C4-2B (cell line): ENCODE measurements around the gene TIAM2.

Experiments used
- H3K27ac ChIP-seq: fragments of 450-650 bp; 2 replicates; pipeline ENCODE4 v1.5.1; 2017
- ZFX ChIP-seq: fragments of 450-650 bp; IDR thresholded peaks from 2 replicates; pipeline ENCODE4 v1.6.1; 2017
- TF ChIP-seq, protein P1 (sequence below): fragments of 450-650 bp; conservative IDR thresholded peaks from 2 replicates; pipeline ENCODE4 v1.5.1; 2017; ENCODE audit warnings: mild to moderate bottlenecking

TIAM2 gene

DNA sequence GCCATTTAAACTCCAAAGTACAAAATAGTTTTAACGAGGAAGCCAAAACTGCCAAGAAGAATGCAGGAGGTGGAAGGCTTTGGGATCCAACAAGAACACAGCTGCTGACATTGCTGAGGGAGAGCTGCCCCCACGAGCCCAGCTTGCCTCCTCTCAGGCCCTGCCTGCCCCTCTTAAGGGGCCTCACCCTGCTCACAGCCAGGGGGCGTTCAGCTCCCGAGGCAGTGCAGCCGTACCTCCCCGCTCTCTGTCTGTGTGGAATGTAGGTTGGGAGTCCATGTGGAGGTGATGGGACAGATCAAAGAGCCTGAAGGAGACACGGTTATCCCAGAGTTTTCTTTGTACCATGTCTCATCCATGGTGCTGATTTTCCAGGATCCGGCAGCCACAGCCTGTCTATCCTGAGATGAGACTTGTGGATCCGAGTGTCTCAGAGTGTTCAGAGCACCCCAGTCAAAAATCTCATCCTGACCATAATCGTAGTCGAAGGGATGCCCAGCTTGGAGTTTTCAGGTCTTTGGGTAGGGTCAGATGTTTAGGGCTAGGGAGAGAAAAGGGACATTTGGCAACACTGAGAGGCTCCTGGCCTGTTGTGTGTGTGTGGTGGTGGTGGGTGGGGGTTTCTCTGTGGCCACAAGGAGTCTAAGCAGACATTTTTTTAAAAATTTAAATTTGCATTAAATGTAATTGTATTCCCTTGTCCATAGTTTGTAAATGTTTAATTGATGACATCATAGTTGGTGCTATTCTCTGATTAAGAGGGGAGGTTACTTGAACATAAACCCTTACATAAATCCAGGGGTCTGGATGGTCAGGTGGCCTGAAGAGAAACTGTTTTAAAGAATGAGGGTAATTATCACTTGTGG lies 157.3 kb downstream of the TIAM2 start:
- TF ChIP-seq ZFX, result no peak
- TF ChIP-seq, protein P1, sequence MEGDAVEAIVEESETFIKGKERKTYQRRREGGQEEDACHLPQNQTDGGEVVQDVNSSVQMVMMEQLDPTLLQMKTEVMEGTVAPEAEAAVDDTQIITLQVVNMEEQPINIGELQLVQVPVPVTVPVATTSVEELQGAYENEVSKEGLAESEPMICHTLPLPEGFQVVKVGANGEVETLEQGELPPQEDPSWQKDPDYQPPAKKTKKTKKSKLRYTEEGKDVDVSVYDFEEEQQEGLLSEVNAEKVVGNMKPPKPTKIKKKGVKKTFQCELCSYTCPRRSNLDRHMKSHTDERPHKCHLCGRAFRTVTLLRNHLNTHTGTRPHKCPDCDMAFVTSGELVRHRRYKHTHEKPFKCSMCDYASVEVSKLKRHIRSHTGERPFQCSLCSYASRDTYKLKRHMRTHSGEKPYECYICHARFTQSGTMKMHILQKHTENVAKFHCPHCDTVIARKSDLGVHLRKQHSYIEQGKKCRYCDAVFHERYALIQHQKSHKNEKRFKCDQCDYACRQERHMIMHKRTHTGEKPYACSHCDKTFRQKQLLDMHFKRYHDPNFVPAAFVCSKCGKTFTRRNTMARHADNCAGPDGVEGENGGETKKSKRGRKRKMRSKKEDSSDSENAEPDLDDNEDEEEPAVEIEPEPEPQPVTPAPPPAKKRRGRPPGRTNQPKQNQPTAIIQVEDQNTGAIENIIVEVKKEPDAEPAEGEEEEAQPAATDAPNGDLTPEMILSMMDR, result no peak; the same call in 1 of the 2 replicates
- H3K27ac ChIP-seq, result no peak overlapping the region

DNA sequence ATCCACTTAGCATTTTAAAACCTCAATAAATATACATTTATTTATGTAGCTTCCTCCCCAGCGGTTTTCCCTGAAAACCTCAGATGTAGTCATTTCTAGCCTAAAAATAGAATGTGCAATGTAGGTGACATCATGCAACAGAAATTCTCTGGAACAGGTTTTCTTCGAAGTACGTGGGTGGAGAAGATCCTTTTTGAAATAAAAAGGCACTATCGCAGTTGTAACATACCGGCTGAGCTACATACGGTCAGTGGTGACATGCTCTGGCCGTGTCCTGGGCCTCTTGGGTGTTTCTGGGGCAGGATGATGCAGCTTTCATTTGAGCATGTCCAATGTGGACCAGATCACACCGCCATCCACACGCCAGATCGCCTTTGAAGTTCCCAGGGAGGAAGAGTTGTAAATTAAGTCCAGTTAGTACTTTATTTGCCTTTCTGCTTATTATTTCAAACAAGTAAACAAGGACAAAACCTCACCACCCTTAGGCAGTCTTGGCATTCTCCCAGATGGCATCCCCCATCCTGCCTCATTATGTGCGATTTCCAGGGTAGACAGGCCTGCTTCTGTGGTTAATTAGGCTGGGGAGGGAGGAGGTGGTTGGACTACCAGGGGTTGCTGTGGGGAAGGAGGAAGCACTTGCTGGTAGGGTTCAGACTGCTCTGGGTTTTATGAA lies 159.2 kb downstream of the TIAM2 start:
- TF ChIP-seq ZFX, result no peak
- TF ChIP-seq, protein P1, result no peak
- H3K27ac ChIP-seq, result no peak overlapping the region

DNA sequence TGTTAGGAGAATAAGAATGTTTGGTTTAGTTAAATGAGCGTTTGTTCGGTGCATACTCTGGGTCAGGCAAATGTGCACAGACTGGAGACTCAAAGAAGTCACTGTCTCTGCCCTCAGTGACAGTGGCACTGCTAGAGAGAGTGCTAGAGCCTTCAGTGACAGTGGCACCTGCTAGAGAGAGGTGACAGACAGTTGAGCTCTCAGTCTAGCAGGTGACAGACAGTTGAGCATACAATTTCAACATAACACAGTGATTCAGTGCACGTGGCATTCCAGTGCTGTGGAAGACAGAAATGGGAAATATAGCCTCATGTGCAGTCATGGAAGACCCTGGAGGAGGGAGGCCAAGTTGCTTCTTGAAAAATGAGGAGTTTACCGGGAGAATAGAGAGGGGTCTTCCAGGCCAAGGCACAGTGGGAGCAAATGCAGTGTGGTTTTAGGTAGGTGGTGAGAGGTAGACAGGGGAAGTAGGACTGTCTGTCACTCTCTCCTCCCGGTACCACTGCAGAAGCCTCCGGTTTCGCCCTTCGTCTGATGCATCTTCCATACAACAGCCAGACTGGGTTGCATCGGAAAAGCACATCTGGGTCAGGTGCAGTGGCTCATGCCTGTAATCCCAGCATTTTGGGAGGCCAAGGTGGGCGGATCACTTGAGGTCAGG lies 160.8 kb downstream of the TIAM2 start:
- no peak for TF ChIP-seq ZFX
- TF ChIP-seq, protein P1, result no peak

DNA sequence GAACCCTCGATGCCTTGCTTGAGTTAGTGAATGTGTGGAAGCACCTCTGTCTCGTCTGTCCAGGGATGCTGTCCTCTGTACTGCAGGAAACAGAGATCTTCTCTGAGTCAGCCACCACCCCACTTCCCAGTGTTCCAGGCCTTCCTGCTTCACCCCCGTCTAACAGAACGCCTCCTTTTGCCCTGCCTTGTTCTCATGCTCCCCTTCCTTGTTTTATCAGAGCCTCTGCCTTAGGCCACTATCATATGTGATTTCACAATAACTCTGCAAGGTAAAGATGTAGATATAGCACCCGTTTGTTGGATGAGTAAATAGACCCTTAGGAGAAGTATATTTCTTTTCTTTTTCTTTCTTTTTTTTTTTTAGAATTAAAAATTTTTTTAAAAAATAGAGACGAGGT lies 162.0 kb downstream of the TIAM2 start:
- no peak for TF ChIP-seq ZFX
- TF ChIP-seq, protein P1, result no peak
- no peak overlapping the region for H3K27ac ChIP-seq

More for the DNA sequence above, 160.8 kb downstream of the TIAM2 start:
- no peak overlapping the region for H3K27ac ChIP-seq

- no peak overlapping the region for H3K27ac ChIP-seq
These were observed 163.1 kb downstream of the TIAM2 start for GRCh38 chr6:155158030-155158843.

GRCh38 chr6:155162682-155163081 lies 167.6 kb downstream of the TIAM2 start:
- no peak overlapping the region for H3K27ac ChIP-seq
- no peak for TF ChIP-seq ZFX
- TF ChIP-seq, protein P1, result no peak

More at GRCh38 chr6:155158030-155158843, 163.1 kb downstream of the TIAM2 start:
- TF ChIP-seq ZFX, result no peak
- TF ChIP-seq, protein P1, result no peak
